ENCODE results near the gene PRKG1.

The PRKG1 gene

DNA sequence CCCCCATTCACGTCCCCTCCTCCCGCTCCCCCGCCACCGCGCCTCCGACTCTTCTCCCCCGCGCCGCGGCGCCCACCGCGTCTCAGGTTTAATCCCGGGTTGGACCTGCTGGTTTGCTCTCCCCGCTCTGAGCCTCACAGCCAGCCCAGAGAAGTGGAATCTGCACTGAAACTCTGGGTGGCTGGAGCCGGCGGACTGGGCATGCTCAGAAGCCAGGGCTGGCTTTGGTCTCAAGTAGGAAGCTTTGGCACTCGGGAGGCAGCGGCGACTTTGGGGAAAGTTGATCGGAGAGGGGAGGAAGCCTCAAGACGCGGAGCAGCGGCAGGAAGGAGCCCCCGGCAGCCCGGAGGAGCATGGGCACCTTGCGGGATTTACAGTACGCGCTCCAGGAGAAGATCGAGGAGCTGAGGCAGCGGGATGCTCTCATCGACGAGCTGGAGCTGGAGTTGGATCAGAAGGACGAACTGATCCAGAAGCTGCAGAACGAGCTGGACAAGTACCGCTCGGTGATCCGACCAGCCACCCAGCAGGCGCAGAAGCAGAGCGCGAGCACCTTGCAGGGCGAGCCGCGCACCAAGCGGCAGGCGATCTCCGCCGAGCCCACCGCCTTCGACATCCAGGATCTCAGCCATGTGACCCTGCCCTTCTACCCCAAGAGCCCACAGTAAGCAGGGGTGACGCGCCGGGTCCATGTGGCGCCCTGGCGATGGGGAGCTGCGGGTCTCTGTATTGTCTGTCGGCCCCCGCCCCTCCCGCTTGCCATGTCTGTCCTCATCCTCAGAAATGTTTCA is at the start of gene PRKG1:
PRKG1 (plus strand) TSS at position 250 of the 791 bp plus-strand sequence.
- H3K4me2 ChIP-seq (ENCODE audit: insufficient read depth, low read length): no peak within 1 kb of the TSS
- H3K79me2 ChIP-seq (ENCODE audit: insufficient read depth, low read length): no peaks in the 10 kb centered on the region
- H3K4me1 ChIP-seq (ENCODE audit: insufficient read depth, low read length): no peaks in the 10 kb centered on the region
- no peaks in the 10 kb centered on the region for H4K20me1 ChIP-seq (ENCODE audit: insufficient read depth, low read length)
- no peaks in the 10 kb centered on the region for H3K27me3 ChIP-seq (ENCODE audit: insufficient read depth, low read length, poor library complexity)
- no peak within 1 kb of the TSS for H2AFZ ChIP-seq (ENCODE audit: low read depth, low read length)
- H3K36me3 ChIP-seq (ENCODE audit: insufficient read depth, low read length): no peaks in the 10 kb centered on the region
- H3K9me3 ChIP-seq (ENCODE audit: insufficient read depth, low read length, severe bottlenecking): no peaks in the 10 kb centered on the region
- H3K9ac ChIP-seq (ENCODE audit: low read depth, low read length): no peak within 1 kb of the TSS
- no peak within 1 kb of the TSS for H3K4me3 ChIP-seq (ENCODE audit: low read depth in 1 of 2, low read length in 2 of 2)
- no peak for ATAC-seq (ENCODE audit: insufficient read depth, low read depth)
- TF ChIP-seq, protein P1, sequence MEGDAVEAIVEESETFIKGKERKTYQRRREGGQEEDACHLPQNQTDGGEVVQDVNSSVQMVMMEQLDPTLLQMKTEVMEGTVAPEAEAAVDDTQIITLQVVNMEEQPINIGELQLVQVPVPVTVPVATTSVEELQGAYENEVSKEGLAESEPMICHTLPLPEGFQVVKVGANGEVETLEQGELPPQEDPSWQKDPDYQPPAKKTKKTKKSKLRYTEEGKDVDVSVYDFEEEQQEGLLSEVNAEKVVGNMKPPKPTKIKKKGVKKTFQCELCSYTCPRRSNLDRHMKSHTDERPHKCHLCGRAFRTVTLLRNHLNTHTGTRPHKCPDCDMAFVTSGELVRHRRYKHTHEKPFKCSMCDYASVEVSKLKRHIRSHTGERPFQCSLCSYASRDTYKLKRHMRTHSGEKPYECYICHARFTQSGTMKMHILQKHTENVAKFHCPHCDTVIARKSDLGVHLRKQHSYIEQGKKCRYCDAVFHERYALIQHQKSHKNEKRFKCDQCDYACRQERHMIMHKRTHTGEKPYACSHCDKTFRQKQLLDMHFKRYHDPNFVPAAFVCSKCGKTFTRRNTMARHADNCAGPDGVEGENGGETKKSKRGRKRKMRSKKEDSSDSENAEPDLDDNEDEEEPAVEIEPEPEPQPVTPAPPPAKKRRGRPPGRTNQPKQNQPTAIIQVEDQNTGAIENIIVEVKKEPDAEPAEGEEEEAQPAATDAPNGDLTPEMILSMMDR (IDR thresholded peaks at IDR 0.05; ENCODE audit: borderline replicate concordance, extremely low read depth, low read length, poor library complexity, severe bottlenecking): no peak
- no peak for TF ChIP-seq EZH2 (IDR thresholded peaks at IDR 0.05; ENCODE audit: borderline replicate concordance, low read depth, low read length, severe bottlenecking)
- DNase-seq: no peak
- no peak within 1 kb of the TSS for H3K27ac ChIP-seq (ENCODE audit: low read length)

DNA sequence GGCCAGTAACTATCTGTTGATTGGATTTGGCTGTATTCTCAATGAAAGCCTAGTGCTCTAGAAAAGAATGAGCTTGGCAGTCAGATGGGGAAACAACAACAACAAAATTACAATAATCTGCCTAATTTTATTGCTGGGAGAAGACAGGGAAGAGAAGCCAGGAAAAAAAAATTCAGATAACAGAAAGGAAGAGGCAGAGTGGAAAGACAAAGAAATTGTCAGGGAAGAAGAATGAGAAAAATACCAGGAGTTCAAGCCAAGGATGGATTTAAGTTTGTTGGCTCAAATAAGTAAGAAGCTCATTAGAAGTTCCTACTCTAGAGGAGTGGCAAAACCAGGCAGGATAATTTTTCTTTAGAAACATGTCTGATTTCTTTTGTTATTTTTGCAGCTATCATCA is 45.9 kb upstream of the PRKG1 start:
- no peaks in the 10 kb centered on the region for H3K9me3 ChIP-seq (ENCODE audit: insufficient read depth, low read length, severe bottlenecking)
- H3K9ac ChIP-seq (ENCODE audit: low read depth, low read length): no peak overlapping the region
- no peak overlapping the region for H3K4me3 ChIP-seq (ENCODE audit: low read depth in 1 of 2, low read length in 2 of 2)
- no peak for TF ChIP-seq EZH2 (IDR thresholded peaks at IDR 0.05; ENCODE audit: borderline replicate concordance, low read depth, low read length, severe bottlenecking)
- TF ChIP-seq, protein P1 (IDR thresholded peaks at IDR 0.05; ENCODE audit: borderline replicate concordance, extremely low read depth, low read length, poor library complexity, severe bottlenecking): no peak
- no peaks in the 10 kb centered on the region for H3K27me3 ChIP-seq (ENCODE audit: insufficient read depth, low read length, poor library complexity)
- no peaks in the 10 kb centered on the region for H4K20me1 ChIP-seq (ENCODE audit: insufficient read depth, low read length)
- H3K36me3 ChIP-seq (ENCODE audit: insufficient read depth, low read length): no peaks in the 10 kb centered on the region
- H3K4me2 ChIP-seq (ENCODE audit: insufficient read depth, low read length): no peak overlapping the region
- H2AFZ ChIP-seq (ENCODE audit: low read depth, low read length): no peak overlapping the region
- H3K79me2 ChIP-seq (ENCODE audit: insufficient read depth, low read length): no peaks in the 10 kb centered on the region
- H3K4me1 ChIP-seq (ENCODE audit: insufficient read depth, low read length): no peaks in the 10 kb centered on the region
- DNase-seq: no peak
- no peak overlapping the region for H3K27ac ChIP-seq (ENCODE audit: low read length)
- no peak for ATAC-seq (ENCODE audit: insufficient read depth, low read depth)

DNA sequence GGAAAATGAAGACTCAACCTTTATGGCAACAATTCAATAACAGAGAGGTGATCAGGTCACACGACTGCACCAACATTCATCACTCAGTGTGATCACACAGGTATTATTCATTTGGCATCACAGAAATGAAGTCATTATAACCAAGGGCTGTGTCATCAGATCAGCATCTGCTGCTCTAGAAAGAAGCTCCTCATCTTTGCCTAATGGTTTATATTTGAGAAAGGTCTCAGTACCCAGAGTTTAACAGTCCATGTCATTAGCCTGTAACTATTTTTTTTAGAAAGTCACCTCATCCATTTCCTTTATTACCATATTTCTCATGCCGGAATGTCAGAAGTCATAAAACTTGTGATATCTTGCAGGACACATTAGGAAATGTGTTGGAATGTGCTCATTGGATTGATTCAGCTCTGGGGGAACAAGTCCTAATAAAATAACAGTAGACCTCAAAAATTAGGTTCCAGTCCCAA is 45.1 kb upstream of the PRKG1 start:
- no peaks in the 10 kb centered on the region for H3K27me3 ChIP-seq (ENCODE audit: insufficient read depth, low read length, poor library complexity)
- no peak overlapping the region for H3K4me3 ChIP-seq (ENCODE audit: low read depth in 1 of 2, low read length in 2 of 2)
- no peaks in the 10 kb centered on the region for H3K79me2 ChIP-seq (ENCODE audit: insufficient read depth, low read length)
- ATAC-seq (ENCODE audit: insufficient read depth, low read depth) (no peak), DNase-seq (no peak)
- H3K27ac ChIP-seq (ENCODE audit: low read length): no peak overlapping the region
- no peak overlapping the region for H3K9ac ChIP-seq (ENCODE audit: low read depth, low read length)
- H2AFZ ChIP-seq (ENCODE audit: low read depth, low read length): no peak overlapping the region
- no peak for TF ChIP-seq EZH2 (IDR thresholded peaks at IDR 0.05; ENCODE audit: borderline replicate concordance, low read depth, low read length, severe bottlenecking)
- no peaks in the 10 kb centered on the region for H4K20me1 ChIP-seq (ENCODE audit: insufficient read depth, low read length)
- no peaks in the 10 kb centered on the region for H3K4me1 ChIP-seq (ENCODE audit: insufficient read depth, low read length)
- H3K36me3 ChIP-seq (ENCODE audit: insufficient read depth, low read length): no peaks in the 10 kb centered on the region
- H3K4me2 ChIP-seq (ENCODE audit: insufficient read depth, low read length): no peak overlapping the region
- no peaks in the 10 kb centered on the region for H3K9me3 ChIP-seq (ENCODE audit: insufficient read depth, low read length, severe bottlenecking)

DNA sequence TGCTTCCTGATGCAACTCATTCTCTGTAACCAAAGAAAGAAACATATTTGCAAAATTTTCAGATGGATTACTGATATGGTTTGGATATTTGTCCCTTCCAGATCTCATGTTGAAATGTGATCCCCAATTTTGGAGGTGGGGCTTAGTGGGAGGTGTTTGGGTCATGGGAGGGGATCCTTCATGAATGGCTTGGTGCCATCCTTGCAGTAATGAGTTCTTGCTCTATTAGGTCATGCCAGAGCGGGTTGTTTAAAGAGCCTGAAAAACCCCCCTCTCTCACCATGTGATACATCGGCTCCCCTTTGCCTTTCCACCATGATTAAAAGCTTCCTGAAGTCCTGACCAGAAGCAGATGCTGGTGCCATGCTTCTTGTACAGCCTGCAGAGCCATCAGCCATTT is 43.8 kb upstream of the PRKG1 start:
- TF ChIP-seq, protein P1 (IDR thresholded peaks at IDR 0.05; ENCODE audit: borderline replicate concordance, extremely low read depth, low read length, poor library complexity, severe bottlenecking): no peak
- TF ChIP-seq EZH2 (IDR thresholded peaks at IDR 0.05; ENCODE audit: borderline replicate concordance, low read depth, low read length, severe bottlenecking): no peak
- no peak for DNase-seq
- H3K27me3 ChIP-seq (ENCODE audit: insufficient read depth, low read length, poor library complexity): no peaks in the 10 kb centered on the region
- no peaks in the 10 kb centered on the region for H3K36me3 ChIP-seq (ENCODE audit: insufficient read depth, low read length)
- no peaks in the 10 kb centered on the region for H3K9me3 ChIP-seq (ENCODE audit: insufficient read depth, low read length, severe bottlenecking)
- H3K9ac ChIP-seq (ENCODE audit: low read depth, low read length): no peak overlapping the region
- no peaks in the 10 kb centered on the region for H3K4me1 ChIP-seq (ENCODE audit: insufficient read depth, low read length)
- H2AFZ ChIP-seq (ENCODE audit: low read depth, low read length): no peak overlapping the region
- no peak overlapping the region for H3K27ac ChIP-seq (ENCODE audit: low read length)
- no peak overlapping the region for H3K4me2 ChIP-seq (ENCODE audit: insufficient read depth, low read length)
- no peaks in the 10 kb centered on the region for H3K79me2 ChIP-seq (ENCODE audit: insufficient read depth, low read length)
- no peak for ATAC-seq (ENCODE audit: insufficient read depth, low read depth)
- H4K20me1 ChIP-seq (ENCODE audit: insufficient read depth, low read length): no peaks in the 10 kb centered on the region
- no peak overlapping the region for H3K4me3 ChIP-seq (ENCODE audit: low read depth in 1 of 2, low read length in 2 of 2)
